RWPE1 (cell line): ENCODE data around the gene ARGLU1.

Source experiments
- CTCF ChIA-PET: fragments of 350-600 bp; sonication (Branson Sonifier 250); formaldehyde crosslinking; extraction: SDS; loops from one replicate; lab custom pipeline; 2021; lab: Yijun Ruan, JAX
- POLR2A ChIA-PET: fragments of 400-600 bp; formaldehyde crosslinking; extraction: SDS; loops from one replicate; lab custom pipeline; 2020; ENCODE audit warnings: antibody characterized with exemption; ENCODE audit not compliant: low non-redundant PET; lab: Yijun Ruan, JAX
- DNase-seq: peaks from one replicate; pipeline ENCODE4 v3.0.0; 2012; ENCODE audit warnings: low spot score
- H3K27ac ChIP-seq: fragments of 450-650 bp; 2 replicates; pipeline ENCODE4 v1.5.1; 2017
- CTCF ChIP-seq: fragments of 450-650 bp; conservative IDR thresholded peaks from 2 replicates; pipeline ENCODE4 v1.5.1; 2017; ENCODE audit warnings: low read depth, mild to moderate bottlenecking

Gene ARGLU1

GRCh38 chr13:106518512-106518911 is 49.4 kb downstream of the ARGLU1 start:
- POLR2A ChIA-PET, result no interaction called here
- CTCF ChIA-PET, result no interaction called here
- H3K27ac ChIP-seq, result no peak overlapping the region
- DNase-seq, result no peak
- TF ChIP-seq CTCF, result no peak

GRCh38 chr13:106517109-106517847 is 50.7 kb downstream of the ARGLU1 start:
- DNase-seq, result no peak
- CTCF ChIA-PET, result interaction anchor here (0.6 kb wide), 1 partner anchor 18 kb away, joined by 5 read pairs; no protein-coding TSS in a partner anchor
- TF ChIP-seq CTCF, result no peak
- POLR2A ChIA-PET, result no interaction called here
- H3K27ac ChIP-seq, result no peak overlapping the region

DNA sequence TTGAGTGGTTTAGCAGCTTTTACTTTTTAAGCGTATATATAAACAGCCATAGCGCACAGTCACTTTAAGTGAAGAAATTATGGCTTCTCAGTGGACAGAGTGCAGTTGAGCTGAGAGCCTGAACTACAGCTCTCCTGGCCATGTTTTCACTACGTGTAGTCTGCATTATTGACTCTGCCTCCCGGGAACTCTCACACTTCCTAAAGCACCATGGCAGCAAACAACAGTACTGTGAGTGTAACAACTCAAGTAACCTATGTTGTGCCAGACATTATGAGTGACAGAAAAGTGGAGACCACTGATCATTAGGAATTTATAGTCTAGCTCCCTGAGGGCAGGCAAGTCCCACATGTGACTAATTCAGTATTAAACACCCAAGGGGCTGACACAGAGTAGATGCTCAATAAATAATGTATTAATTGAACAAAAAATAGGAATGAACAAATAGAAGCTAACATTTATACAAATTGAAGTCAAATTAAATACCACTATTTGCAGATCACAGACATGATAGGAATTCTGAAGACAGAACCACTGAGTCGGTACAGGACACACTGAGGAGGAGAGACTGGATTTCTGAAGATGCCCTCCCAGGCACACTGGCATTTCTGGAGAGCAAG is 52.2 kb downstream of the ARGLU1 start:
- ChIA-PET CTCF (interaction anchor here (1.2 kb wide), 1 partner anchor 13 kb away, joined by 3 read pairs; no protein-coding TSS in a partner anchor), POLR2A (interaction anchor here (0.6 kb wide), 1 partner anchor 101 kb away, joined by 3 read pairs; no protein-coding TSS in a partner anchor)
- no peak for DNase-seq
- TF ChIP-seq CTCF, result no peak
- no peak overlapping the region for H3K27ac ChIP-seq

- TF ChIP-seq CTCF, result no peak
- no peak for DNase-seq
- CTCF ChIA-PET, result interaction anchor here (0.6 to 1.2 kb wide), 2 partner anchors 14 to 413 kb away, joined by 3 to 4 read pairs; no protein-coding TSS in a partner anchor
- POLR2A ChIA-PET, result no interaction called here
- no peak overlapping the region for H3K27ac ChIP-seq
Observed at GRCh38 chr13:106514928-106515634, 52.9 kb downstream of the ARGLU1 start.

- DNase-seq, result no peak
- no peak overlapping the region for H3K27ac ChIP-seq
- no peak for TF ChIP-seq CTCF
- POLR2A ChIA-PET, result no interaction called here
- CTCF ChIA-PET, result interaction anchor here (0.6 to 0.7 kb wide), 2 partner anchors 651 to 1056 kb away, joined by 3 read pairs; no protein-coding TSS in a partner anchor
Observed at GRCh38 chr13:106513025-106513983, 54.6 kb downstream of the ARGLU1 start.
